Brain microvascular endothelial cell (primary cell): ENCODE results near the gene ANGEL1.

Experiments
- DNase-seq: peaks from one replicate; pipeline ENCODE4 v3.0.0-alpha.2; 2020
- H3K27ac ChIP-seq: fragments of 250-450 bp; sonication (Bioruptor Pico); 2 replicates; pipeline ENCODE4 v1.5.1; 2020; ENCODE audit warnings: mild to moderate bottlenecking, moderate library complexity
- H3K27me3 ChIP-seq: fragments of 250-450 bp; sonication (Bioruptor Pico); replicated peaks from 2 replicates; pipeline ENCODE4 v1.5.1; 2020; ENCODE audit warnings: mild to moderate bottlenecking
- H3K36me3 ChIP-seq: fragments of 250-450 bp; sonication (Bioruptor Pico); replicated peaks from 2 replicates; pipeline ENCODE4 v1.5.1; 2020; ENCODE audit warnings: mild to moderate bottlenecking
- H3K4me3 ChIP-seq: 2 replicates; pipeline ENCODE4 v1.5.1; 2011; ENCODE audit warnings: low read depth, mild to moderate bottlenecking, control low read depth, low read length, moderate library complexity
- in situ Hi-C: cut with HindIII; loops from 2 replicates; pipeline ENCODE4 v1.10.0; 2017; ENCODE audit warnings: low sequenced_read_pairs, low pct_ligation_motif_present
- TF ChIP-seq, protein P1 (sequence below): IDR thresholded peaks from 2 replicates; pipeline ENCODE4 v1.5.1; 2011; ENCODE audit warnings: low read depth, mild to moderate bottlenecking, moderate library complexity, low read length, control low read depth, inconsistent platforms; ENCODE audit errors: missing control alignments

ANGEL1 gene

GRCh38 chr14:76846331-76847047 is 33.8 kb upstream of the ANGEL1 start:
- no peak for DNase-seq
- TF ChIP-seq, protein P1, sequence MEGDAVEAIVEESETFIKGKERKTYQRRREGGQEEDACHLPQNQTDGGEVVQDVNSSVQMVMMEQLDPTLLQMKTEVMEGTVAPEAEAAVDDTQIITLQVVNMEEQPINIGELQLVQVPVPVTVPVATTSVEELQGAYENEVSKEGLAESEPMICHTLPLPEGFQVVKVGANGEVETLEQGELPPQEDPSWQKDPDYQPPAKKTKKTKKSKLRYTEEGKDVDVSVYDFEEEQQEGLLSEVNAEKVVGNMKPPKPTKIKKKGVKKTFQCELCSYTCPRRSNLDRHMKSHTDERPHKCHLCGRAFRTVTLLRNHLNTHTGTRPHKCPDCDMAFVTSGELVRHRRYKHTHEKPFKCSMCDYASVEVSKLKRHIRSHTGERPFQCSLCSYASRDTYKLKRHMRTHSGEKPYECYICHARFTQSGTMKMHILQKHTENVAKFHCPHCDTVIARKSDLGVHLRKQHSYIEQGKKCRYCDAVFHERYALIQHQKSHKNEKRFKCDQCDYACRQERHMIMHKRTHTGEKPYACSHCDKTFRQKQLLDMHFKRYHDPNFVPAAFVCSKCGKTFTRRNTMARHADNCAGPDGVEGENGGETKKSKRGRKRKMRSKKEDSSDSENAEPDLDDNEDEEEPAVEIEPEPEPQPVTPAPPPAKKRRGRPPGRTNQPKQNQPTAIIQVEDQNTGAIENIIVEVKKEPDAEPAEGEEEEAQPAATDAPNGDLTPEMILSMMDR, result no peak
- Histone ChIP-seq H3K27ac (no peak overlapping the region), H3K27me3 (no peaks in the 10 kb centered on the region), H3K36me3 (no peaks in the 10 kb centered on the region), H3K4me3 (no peak overlapping the region)
- in situ Hi-C loops, result no loop called here

DNA sequence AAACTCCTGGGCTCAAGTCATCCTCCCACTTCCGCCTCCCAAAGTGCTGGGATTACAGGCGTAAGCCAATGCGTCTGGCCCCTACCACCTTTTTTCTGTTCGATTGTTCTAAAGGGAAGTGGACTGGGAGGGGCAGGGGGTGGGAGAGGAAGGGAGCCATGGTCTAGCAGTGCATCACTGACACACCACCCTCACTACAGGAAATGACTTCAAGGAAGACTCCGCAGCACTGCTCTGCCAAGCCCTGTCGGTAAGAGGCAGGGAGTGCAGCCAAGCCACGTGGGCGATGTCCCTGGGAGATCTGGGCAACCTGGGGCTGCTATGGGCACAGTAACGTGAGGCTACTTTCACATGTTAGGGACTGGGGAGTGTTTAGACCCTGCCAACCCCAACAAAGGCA is 31.5 kb upstream of the ANGEL1 start:
- in situ Hi-C loops, result no loop called here
- TF ChIP-seq, protein P1, result peak; percentile 40
- H3K27me3 ChIP-seq, result no peaks in the 10 kb centered on the region
- peak; percentile 20 for DNase-seq
- no peaks in the 10 kb centered on the region for H3K36me3 ChIP-seq
- no peak overlapping the region for H3K4me3 ChIP-seq
- no peak overlapping the region for H3K27ac ChIP-seq

DNA sequence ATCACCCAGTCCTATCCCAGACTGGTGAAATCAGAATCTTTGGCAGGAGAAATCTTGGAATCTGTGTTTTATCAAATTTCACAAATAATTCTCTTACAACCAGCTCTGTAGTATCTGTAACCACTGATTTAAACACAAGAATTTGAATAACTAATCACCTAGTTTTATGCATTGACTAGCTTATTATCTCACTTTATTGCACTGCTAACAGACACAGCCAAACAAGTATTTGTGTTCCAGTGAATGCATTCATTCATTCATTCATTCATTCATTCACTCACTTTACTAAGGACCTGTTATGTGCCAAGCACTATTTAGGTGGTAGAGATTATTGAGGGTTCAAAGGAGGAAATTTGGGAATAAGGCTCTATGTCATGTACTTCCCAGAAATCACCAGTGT is 29.7 kb upstream of the ANGEL1 start:
- no peak for DNase-seq
- H3K36me3 ChIP-seq, result no peaks in the 10 kb centered on the region
- in situ Hi-C loops, result no loop called here
- no peak overlapping the region for H3K27ac ChIP-seq
- no peak overlapping the region for H3K4me3 ChIP-seq
- peaks cover 2% of the 10 kb centered on the region for H3K27me3 ChIP-seq
- TF ChIP-seq, protein P1, result no peak

GRCh38 chr14:76837524-76837923 is 24.8 kb upstream of the ANGEL1 start:
- no peaks in the 10 kb centered on the region for H3K36me3 ChIP-seq
- DNase-seq, result no peak
- TF ChIP-seq, protein P1, result no peak
- no peak overlapping the region for H3K27ac ChIP-seq
- no peak overlapping the region for H3K4me3 ChIP-seq
- H3K27me3 ChIP-seq, result peaks cover 2% of the 10 kb centered on the region
- in situ Hi-C loops, result no loop called here

DNA sequence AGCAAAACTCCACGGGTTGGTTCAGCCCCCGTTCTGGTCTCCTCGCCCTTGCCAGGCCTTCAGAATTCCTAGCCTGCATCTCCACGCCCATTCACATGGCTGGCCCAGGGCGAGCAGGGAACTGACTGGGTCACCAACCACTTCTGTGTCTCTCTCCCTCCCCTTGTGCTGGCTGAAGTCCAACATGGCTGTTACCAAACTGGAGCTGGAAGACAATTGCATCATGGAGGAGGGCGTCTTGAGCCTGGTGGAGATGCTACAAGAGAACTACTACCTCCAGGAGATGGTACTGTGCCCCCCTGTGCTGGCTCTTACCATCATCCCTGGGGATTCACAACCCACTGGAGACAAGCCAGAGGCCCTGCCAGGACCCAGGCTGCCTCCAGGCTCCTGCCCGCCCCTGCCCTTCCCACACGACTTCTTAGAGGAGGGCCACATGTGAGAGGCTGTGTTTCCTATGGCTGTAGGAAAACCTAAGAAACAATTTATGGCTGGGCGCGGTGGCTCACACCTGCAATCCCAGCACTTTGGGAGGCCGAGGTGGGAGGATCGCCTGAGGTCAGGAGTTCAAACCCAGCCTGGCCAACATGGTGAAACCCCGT is 23.4 kb upstream of the ANGEL1 start:
- Histone ChIP-seq H3K27ac (no peak overlapping the region), H3K36me3 (no peaks in the 10 kb centered on the region), H3K27me3 (peaks cover 2% of the 10 kb centered on the region), H3K4me3 (no peak overlapping the region)
- DNase-seq, result no peak
- TF ChIP-seq, protein P1, result no peak
- in situ Hi-C loops, result no loop called here
